Measurements from ENCODE around the gene WDR1. TPM values are rescaled to one million over a fixed set of nuclear protein-coding genes. Genes with fewer than 3 reads are reported as not detected.

Gene WDR1
- total RNA-seq, 1 experiment from 2014 or later: 258 TPM

GRCh38 chr4:10160281-10160856, 43.8 kb upstream of the WDR1 start:
- H3K4me1 ChIP-seq (replicated peaks; ENCODE audit: insufficient read depth): no peaks in the 10 kb centered on the region
- no peaks in the 10 kb centered on the region for H3K9me2 ChIP-seq (ENCODE audit: insufficient read depth)
- H3K79me2 ChIP-seq (ENCODE audit: low read depth): no peaks in the 10 kb centered on the region
- H3K4me2 ChIP-seq: no peak overlapping the region
- CTCF ChIA-PET: no interaction called here
- H3K27ac ChIP-seq: no peak overlapping the region
- no peaks in the 10 kb centered on the region for H4K20me1 ChIP-seq (ENCODE audit: insufficient read depth)
- H3K27me3 ChIP-seq (ENCODE audit: insufficient read depth, low read depth): peaks cover 3% of the 10 kb centered on the region
- H3K9me3 ChIP-seq (ENCODE audit: insufficient read depth, low read depth): no peaks in the 10 kb centered on the region
- no peak overlapping the region for H2AFZ ChIP-seq
- BruUV-seq (replicated peaks): no TSS peak
- intact Hi-C loops (cut with micrococcal nuclease; ENCODE audit: unreplicated experiment): no loop called here
- no peak overlapping the region for H3K4me3 ChIP-seq
- no peaks in the 10 kb centered on the region for H3F3A ChIP-seq (ENCODE audit: insufficient read depth, low read depth)
- TF ChIP-seq EZH2 (IDR thresholded peaks at IDR 0.05; ENCODE audit: low read depth): no peak
- TF ChIP-seq CTCF (conservative IDR thresholded peaks at IDR 0.05): no peak
- POLR2A ChIA-PET (ENCODE audit: unreplicated experiment): no interaction called here
- no peak for DNase-seq
- no peaks in the 10 kb centered on the region for H3K36me3 ChIP-seq (ENCODE audit: low read depth)

GRCh38 chr4:10159671-10160070, 43.1 kb upstream of the WDR1 start:
- ChIA-PET CTCF (no interaction called here), POLR2A (ENCODE audit: unreplicated experiment) (no interaction called here)
- BruUV-seq (replicated peaks): no TSS peak
- no peaks in the 10 kb centered on the region for H3K36me3 ChIP-seq (ENCODE audit: low read depth)
- peaks cover 4% of the 10 kb centered on the region for H3K27me3 ChIP-seq (ENCODE audit: insufficient read depth, low read depth)
- no peaks in the 10 kb centered on the region for H3K4me1 ChIP-seq (replicated peaks; ENCODE audit: insufficient read depth)
- TF ChIP-seq CTCF (conservative IDR thresholded peaks at IDR 0.05): no peak
- TF ChIP-seq EZH2 (IDR thresholded peaks at IDR 0.05; ENCODE audit: low read depth): no peak
- no peak for DNase-seq
- H3K9me3 ChIP-seq (ENCODE audit: insufficient read depth, low read depth): no peaks in the 10 kb centered on the region
- intact Hi-C loops (cut with micrococcal nuclease; ENCODE audit: unreplicated experiment): loop anchor here (10.0 kb wide), 1 partner anchor 245 kb away; no protein-coding TSS in a partner anchor
- no peaks in the 10 kb centered on the region for H4K20me1 ChIP-seq (ENCODE audit: insufficient read depth)
- no peak overlapping the region for H3K27ac ChIP-seq
- H3K4me3 ChIP-seq: no peak overlapping the region
- H3K79me2 ChIP-seq (ENCODE audit: low read depth): no peaks in the 10 kb centered on the region
- no peak overlapping the region for H3K4me2 ChIP-seq
- H3F3A ChIP-seq (ENCODE audit: insufficient read depth, low read depth): no peaks in the 10 kb centered on the region
- no peak overlapping the region for H2AFZ ChIP-seq
- H3K9me2 ChIP-seq (ENCODE audit: insufficient read depth): no peaks in the 10 kb centered on the region

- no peaks in the 10 kb centered on the region for H3K36me3 ChIP-seq (ENCODE audit: low read depth)
- TF ChIP-seq CTCF (conservative IDR thresholded peaks at IDR 0.05) (no peak), EZH2 (IDR thresholded peaks at IDR 0.05; ENCODE audit: low read depth) (no peak)
- CTCF ChIA-PET: interaction anchor here (0.7 to 1.0 kb wide), 2 partner anchors 62 to 378 kb away, joined by 3 read pairs; no protein-coding TSS in a partner anchor
- no peak overlapping the region for H3K27ac ChIP-seq
- POLR2A ChIA-PET (ENCODE audit: unreplicated experiment): no interaction called here
- H3K9me2 ChIP-seq (ENCODE audit: insufficient read depth): no peaks in the 10 kb centered on the region
- H3K27me3 ChIP-seq (ENCODE audit: insufficient read depth, low read depth): peaks cover 4% of the 10 kb centered on the region
- no peak overlapping the region for H3K4me3 ChIP-seq
- no peak overlapping the region for H3K4me2 ChIP-seq
- no peak for DNase-seq
- no peaks in the 10 kb centered on the region for H4K20me1 ChIP-seq (ENCODE audit: insufficient read depth)
- H2AFZ ChIP-seq: no peak overlapping the region
- BruUV-seq (replicated peaks): no TSS peak
- intact Hi-C loops (cut with micrococcal nuclease; ENCODE audit: unreplicated experiment): loop anchor here (10.0 kb wide), 1 partner anchor 246 kb away; no protein-coding TSS in a partner anchor
- H3F3A ChIP-seq (ENCODE audit: insufficient read depth, low read depth): no peaks in the 10 kb centered on the region
- no peaks in the 10 kb centered on the region for H3K4me1 ChIP-seq (replicated peaks; ENCODE audit: insufficient read depth)
- no peaks in the 10 kb centered on the region for H3K79me2 ChIP-seq (ENCODE audit: low read depth)
- H3K9me3 ChIP-seq (ENCODE audit: insufficient read depth, low read depth): no peaks in the 10 kb centered on the region
These were observed 41.8 kb upstream of the WDR1 start for GRCh38 chr4:10158333-10158942.

Data from PC-9 (cell line).